Heart left ventricle (tissue), 16 donors: Measurements from ENCODE around the gene ASIP. TPM values are rescaled to one million over a fixed set of nuclear protein-coding genes. Genes with fewer than 3 reads are reported as not detected.

Experiments used
- ATAC-seq, 4 donors: fragments of 200-7000 bp; cut with Tn5 transposase; one replicate each; pipeline ENCODE4 v1.9.1; 2020 to 2022; ENCODE audit warnings: moderate library complexity in 4 of 4, mild to moderate bottlenecking in 3 of 4, moderate number of reproducible peaks in 1 of 4
- DNase-seq, 5 donors: peaks; one replicate each; pipeline ENCODE4 v3.0.0-alpha.2; 2020
- H3K27ac ChIP-seq, 12 donors: fragments of 200-600 bp; sonication (generic) in 4 of 12; one replicate each; pipeline versions ENCODE4 v1.5.0 to v1.8.0; 2016 to 2022; ENCODE audit warnings: mild to moderate bottlenecking in 2 of 12
- H3K27me3 ChIP-seq, 9 donors: fragments of 200-600 bp; sonication (generic) in 2 of 9; one replicate each; pipeline versions ENCODE4 v1.5.1 to v1.8.0; 2016 to 2022; ENCODE audit warnings: mild to moderate bottlenecking in 3 of 9
- H3K36me3 ChIP-seq, 9 donors: fragments of 200-600 bp; sonication (generic) in 2 of 9; one replicate each; pipeline versions ENCODE4 v1.5.0 to v1.8.0; 2018 to 2022; ENCODE audit warnings: mild to moderate bottlenecking in 2 of 9
- H3K4me1 ChIP-seq, 12 donors: fragments of 200-600 bp; sonication (generic) in 4 of 12; one replicate each; pipeline versions ENCODE4 v1.5.0 to v1.8.0; 2016 to 2022; ENCODE audit warnings: mild to moderate bottlenecking in 3 of 12
- H3K4me3 ChIP-seq, 12 donors: fragments of 200-600 bp; sonication (generic) in 4 of 12; one replicate each; pipeline versions ENCODE4 v1.5.0 to v1.8.0; 2017 to 2022; ENCODE audit warnings: mild to moderate bottlenecking in 9 of 12, moderate library complexity in 4 of 12
- H3K9me3 ChIP-seq, 12 donors: fragments of 200-600 bp; sonication (generic) in 4 of 12; one replicate each; pipeline versions ENCODE4 v1.5.0 to v1.8.0; 2016 to 2022; ENCODE audit warnings: mild to moderate bottlenecking in 1 of 12
- CTCF ChIP-seq, 12 donors: fragments of 200-600 bp; sonication (generic) in 4 of 12; IDR thresholded peaks; one replicate each; pipeline versions ENCODE4 v1.5.0 to v1.8.0; 2018 to 2022; ENCODE audit warnings: antibody characterized with exemption in 12 of 12, mild to moderate bottlenecking in 5 of 12
- POLR2A ChIP-seq, 2 donors: fragments of 450-650 bp; IDR thresholded peaks; one replicate each; pipeline ENCODE4 v1.6.1; 2017; ENCODE audit warnings: antibody characterized with exemption in 2 of 2, mild to moderate bottlenecking in 2 of 2, moderate library complexity in 2 of 2
- WGBS, 4 donors: extraction: QIAGEN DNeasy Blood & Tissue Kit in 2 of 4; methylation state at CpG; one replicate each; pipeline versions ENCODE4 v1.1.5 to v1.1.7; 2013 to 2018; 5-methylcytosine and 5-hydroxymethylcytosine counted together
- intact Hi-C, 10 donors: fragments of 100-400 bp; cut with DNase I; formaldehyde crosslinking; loops; one replicate each; pipeline versions ENCODE4 v1.11.1 to v1.14.2; 2022
- long read RNA-seq, 3 donors: library from polyadenylated mRNA; unstranded; transcript quantifications; one replicate each; pipeline ENCODE4 v2.0.0, GENCODE V29; 2020 to 2021
- polyA plus RNA-seq, 2 donors: library from polyadenylated mRNA; stranded (reverse); fragments of 200-250 nt; gene quantifications; one replicate each; pipeline ENCODE4 v1.2.3, GENCODE V29; 2013
- total RNA-seq, 9 donors: library from RNA; depleted of rRNA in 2 of 9; stranded (reverse); fragments of >200 nt in 2 of 9; fragmentation: NEBNext Ultra II Directional in 3 of 9; extraction: Animal tissue kit (Norgen Biotek cat#: 25700) in 3 of 9; gene quantifications; one replicate each; pipeline versions ENCODE4 v1.1.0 to v1.2.4, GENCODE V29; 2016 to 2023
- donor health status: ischemic (EF 13 %, LVEDD 7.1; RV severe dilation, severe dysfunction).
- donor health status: healthy with polysubstance abuse.
- donor health status: DM: no; HTN: yes; CAD: no.
- donor health status: DM: no; HTN: no; CAD: no.
- donor health status: ischemic (EF 25% LVEDD 6.9; RV normal size, moderate dysfunction).
- donor health status: ischemic (EF 25% LVEDD 5.7; RV mildly dilated, moderate dysfunction).
- donor health status: healthy.
- donor health status: DM: yes; HTN: yes; CAD: no.
- donor health status: ischemic (EF 35%, LVEDD 5.7; RV mildly dilated, moderate dysfunction).
- donor health status: nonischemic (EF 11% LVEDD 7.7; RV severe dilation, severe dysfunction).
- donor health status: DM: yes; HTN: yes; CAD: no.
- donor health status: PGD.
- donor health status: ischemic (EF 29% LVEDD 5.4; RV normal size, mild dysfunction).
- donor health status: nonischemic (EF 23%, LVEDD 6.1; RV moderate dilation, normal function).

The ASIP gene, protein sequence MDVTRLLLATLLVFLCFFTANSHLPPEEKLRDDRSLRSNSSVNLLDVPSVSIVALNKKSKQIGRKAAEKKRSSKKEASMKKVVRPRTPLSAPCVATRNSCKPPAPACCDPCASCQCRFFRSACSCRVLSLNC
- total RNA-seq = 10 to 100 TPM in 6 of 9 donors, 1 to 10 TPM in 3; 3.4 to 23.2 (median 10.4) TPM
- 100 to 1,000 TPM in 1 of 2 donors, under 1 TPM in 1; 0.75 to 117 TPM for polyA plus RNA-seq
- long read RNA-seq, donor 1, partial matches to known transcripts = 11 of 13 reads
- long read RNA-seq, donor 1, other reads (novel, unspliced or antisense) = 2 of 13 reads
- long read RNA-seq, donor 2, partial matches to known transcripts = 3 of 4 reads
- long read RNA-seq, donor 2, other reads (novel, unspliced or antisense) = 1 of 4 reads
- long read RNA-seq, donor 3, partial matches to known transcripts = 3 of 4 reads
- long read RNA-seq, donor 3, other reads (novel, unspliced or antisense) = 1 of 4 reads

DNA sequence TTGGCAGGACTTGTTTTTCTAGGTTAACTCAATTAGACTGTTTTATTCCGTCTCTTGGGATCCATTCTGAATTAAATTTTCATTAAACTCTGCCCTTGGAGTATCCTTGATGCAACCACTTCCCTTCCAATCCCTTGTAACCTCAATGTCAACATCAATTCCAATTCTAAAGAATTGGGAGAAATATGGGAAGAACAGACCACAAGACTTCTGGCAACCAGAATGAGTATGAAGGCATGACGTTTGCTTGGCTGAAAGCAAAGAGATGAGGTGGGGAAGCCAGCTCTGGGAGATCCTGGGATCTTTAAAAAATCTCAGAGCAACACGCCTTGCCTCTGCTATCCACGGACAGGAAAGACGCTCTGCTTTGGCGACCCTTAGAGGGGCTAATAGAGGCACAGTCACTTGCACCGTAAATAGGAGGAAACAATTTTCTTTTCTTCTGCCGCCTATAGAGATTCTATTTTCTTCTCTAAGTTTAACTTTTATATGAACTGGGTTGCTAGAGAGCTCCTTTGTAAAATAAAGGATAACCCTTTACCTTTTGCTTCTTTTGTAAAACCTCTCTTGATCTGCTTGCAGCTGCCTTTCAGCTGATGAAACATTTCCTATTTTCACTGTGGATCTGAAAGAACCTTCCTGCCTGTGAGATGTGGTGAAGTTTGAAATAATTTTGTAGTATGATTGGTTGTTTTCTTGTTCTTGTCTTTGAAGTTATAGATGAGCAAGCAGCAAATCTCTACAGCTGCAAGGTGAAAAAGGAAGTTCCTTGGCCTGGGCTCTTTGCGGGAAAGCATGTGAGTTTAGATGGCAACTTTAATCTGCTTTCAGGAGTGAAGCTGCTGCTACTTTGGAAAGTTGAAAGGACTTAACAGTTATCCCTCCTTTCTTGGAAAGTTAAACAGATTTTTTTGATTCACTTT lies at the start of gene ASIP:
Gene ASIP (plus strand): TSS at position 731 of the 923 bp plus-strand sequence. CDS start 18,952 bp downstream, outside the sequence.
- Histone ChIP-seq H3K27me3 (no peaks in the 10 kb centered on the region), H3K4me1 (peaks cover 0 to 9% (median 0%) of the 10 kb centered on the region in 12 donors), H3K36me3 (no peaks in the 10 kb centered on the region), H3K9me3 (peaks cover 0 to 26% (median 15%) of the 10 kb centered on the region in 12 donors), H3K4me3 (no peak within 1 kb of the TSS), H3K27ac (no peak within 1 kb of the TSS)
- 73 to 80% (median 78%) methylated on average over 9 of the region's 9 CpGs for WGBS, 4 donors
- no peak for ATAC-seq
- TF ChIP-seq POLR2A (IDR thresholded peaks at IDR 0.05) = no peak
- TF ChIP-seq CTCF (IDR thresholded peaks at IDR 0.05) = no peak
- intact Hi-C loops = no loop called here
- no peak for DNase-seq

DNA sequence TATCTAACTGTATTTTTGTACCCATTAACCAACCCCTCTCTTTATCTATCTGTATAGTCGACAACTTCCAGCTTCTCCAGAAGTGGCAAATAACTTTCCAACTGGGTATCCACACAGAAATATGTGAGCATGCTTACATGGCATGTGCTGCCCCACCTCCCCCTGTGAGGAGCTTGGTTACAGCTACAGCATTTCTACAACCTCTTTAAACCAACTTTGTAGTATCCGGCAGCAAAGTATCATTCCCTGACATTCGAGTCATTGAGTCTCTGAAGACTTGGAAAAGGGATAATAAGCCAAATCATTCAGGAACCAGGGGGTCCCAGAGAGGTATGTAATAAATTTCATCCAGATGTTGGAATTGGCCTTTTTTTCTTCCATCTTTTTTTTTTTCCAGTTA lies 48.2 kb upstream of the ASIP start:
- H3K27me3 ChIP-seq = peaks cover 0 to 10% (median 0%) of the 10 kb centered on the region in 9 donors
- no peak for ATAC-seq
- H3K27ac ChIP-seq = no peak overlapping the region
- WGBS, 4 donors = 61 to 66% (median 63%) methylated on average over 3 of the region's 3 CpGs
- no peaks in the 10 kb centered on the region for H3K9me3 ChIP-seq
- TF ChIP-seq CTCF (IDR thresholded peaks at IDR 0.05) = no peak
- TF ChIP-seq POLR2A (IDR thresholded peaks at IDR 0.05) = no peak
- no peak for DNase-seq
- no peaks in the 10 kb centered on the region for H3K36me3 ChIP-seq
- H3K4me1 ChIP-seq = peaks cover 0 to 5% (median 0%) of the 10 kb centered on the region in 12 donors
- intact Hi-C loops = loop anchor here in 3 of 10 donors (5.0 to 10.0 kb wide), 3 partner anchors 119 to 332 kb away; no protein-coding TSS in a partner anchor
- no peak overlapping the region for H3K4me3 ChIP-seq

- intact Hi-C loops = loop anchor here in 2 of 10 donors (10.0 kb wide), 2 partner anchors 266 to 326 kb away; no protein-coding TSS in a partner anchor
- H3K27me3 ChIP-seq = peaks cover 0 to 6% (median 0%) of the 10 kb centered on the region in 9 donors
- ATAC-seq (no peak), DNase-seq (no peak)
- WGBS, 4 donors = 67 to 79% (median 70%) methylated on average over 3 of the region's 3 CpGs
- H3K4me3 ChIP-seq = no peak overlapping the region
- peaks cover 0 to 10% (median 0%) of the 10 kb centered on the region in 12 donors for H3K9me3 ChIP-seq
- no peaks in the 10 kb centered on the region for H3K36me3 ChIP-seq
- TF ChIP-seq CTCF (IDR thresholded peaks at IDR 0.05) (no peak), POLR2A (IDR thresholded peaks at IDR 0.05) (no peak)
- no peak overlapping the region for H3K27ac ChIP-seq
- H3K4me1 ChIP-seq = no peaks in the 10 kb centered on the region
Observed at GRCh38 chr20:34199183-34199582, 42.0 kb upstream of the ASIP start.
